NCI-H82 treated with DMSO at 0.1 percent for 48 hours (cell line): Measurements from ENCODE around the gene C1D.

Source experiments
- DNase-seq: peaks from one replicate; lab custom pipeline; 2025; ENCODE audit not compliant: unreplicated experiment; lab: John Stamatoyannopoulos, UW

C1D gene

DNA sequence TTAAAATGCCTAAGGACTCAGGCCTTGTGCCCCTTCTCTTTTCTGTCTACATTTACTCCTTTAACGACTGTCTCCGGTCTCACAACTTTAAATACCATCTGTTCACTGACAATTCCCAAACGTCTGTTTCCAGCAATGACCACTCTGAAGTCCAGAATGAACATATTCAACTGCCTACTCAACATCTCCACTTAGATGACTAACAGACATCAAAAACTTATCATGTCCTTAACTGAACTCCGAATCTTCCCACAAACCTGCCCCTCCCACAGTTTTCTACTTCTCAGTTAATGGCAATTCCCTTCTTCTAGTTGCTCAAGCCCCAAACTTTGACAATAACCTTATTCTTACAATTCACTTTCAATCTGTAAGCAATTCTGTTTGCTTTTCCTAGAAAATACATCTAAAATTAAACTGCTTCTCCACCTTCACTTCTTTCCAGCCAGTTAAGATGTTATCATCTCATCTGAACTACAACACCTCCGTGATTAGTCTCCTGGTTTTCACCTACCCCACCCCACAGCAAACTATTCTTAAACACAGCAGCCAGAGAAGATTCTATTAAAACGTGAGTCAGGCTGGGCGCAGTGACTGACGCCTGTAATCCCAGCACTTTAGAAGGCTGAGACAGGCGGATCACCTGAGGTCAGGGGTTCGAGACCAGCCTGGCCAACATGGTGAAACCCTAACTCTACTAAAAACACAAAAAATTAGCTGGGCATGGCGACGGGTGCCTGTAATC lies 2.8 kb downstream of the C1D start:
- DNase-seq: no peak

DNA sequence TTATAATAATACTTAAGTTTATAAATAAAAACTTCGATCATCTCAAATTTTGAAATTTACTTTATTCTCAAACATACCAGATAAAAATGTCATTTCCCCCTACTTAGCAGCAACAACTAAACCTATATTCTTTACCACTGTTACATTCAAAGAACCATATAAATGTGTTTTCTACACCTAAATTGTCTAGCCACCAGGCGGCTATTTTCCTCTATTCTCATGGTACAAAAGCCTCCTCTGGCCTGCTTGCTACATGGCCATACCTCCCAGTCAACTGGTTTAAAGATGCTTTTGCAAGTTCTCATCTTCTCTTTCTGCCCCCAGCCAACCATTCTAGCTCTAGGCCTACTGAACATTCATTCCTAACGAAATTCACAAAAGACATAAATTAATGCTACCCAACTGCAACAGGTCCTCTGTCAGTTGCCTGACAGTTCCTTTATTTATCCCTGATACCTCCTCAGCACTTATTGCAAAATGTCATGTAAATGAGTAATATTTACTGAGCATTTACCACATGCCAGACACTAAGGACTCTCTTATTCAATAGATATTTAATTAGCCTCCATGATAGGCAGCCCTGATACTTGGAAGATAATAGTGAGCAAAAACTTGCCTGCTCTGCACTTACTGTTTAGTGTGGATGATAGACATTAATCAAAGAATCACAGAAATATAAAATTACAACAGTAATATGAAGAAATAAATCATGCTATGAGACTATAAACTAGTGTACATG lies 5.0 kb downstream of the C1D start:
- no peak for DNase-seq

- no peak for DNase-seq
Observed at GRCh38 chr2:68052717-68053422, 9.9 kb downstream of the C1D start.

GRCh38 chr2:68050353-68050752 lies 12.5 kb downstream of the C1D start:
- DNase-seq: no peak

DNA sequence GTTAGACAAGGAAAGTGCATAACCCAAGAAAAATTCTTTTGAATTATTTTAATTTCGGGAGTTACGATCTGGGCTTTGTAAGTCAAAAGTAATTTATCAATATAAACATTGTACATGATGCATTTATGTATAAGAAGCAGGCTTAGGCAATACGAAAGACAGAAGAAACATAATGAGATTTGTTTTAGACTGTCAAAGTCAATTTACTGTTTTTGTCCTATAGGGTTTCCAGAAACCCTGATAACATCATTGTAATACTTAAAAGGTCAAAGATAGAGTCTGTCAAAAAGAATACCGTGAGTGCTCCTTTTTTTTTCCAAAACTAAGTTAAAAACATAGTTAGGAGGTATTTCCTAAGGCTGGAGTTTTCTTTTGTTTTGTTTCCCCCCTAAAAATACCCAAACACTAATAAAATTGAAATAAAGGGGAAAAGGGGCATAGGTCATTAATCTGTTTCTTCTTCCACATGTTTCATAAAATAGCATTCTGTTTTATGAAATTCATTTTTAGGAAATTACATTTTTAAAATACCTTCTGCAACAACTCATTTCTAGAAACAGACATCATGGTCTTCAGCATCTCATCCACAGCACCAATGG lies 16.1 kb downstream of the C1D start:
- DNase-seq: no peak

- no peak for DNase-seq
Observed at GRCh38 chr2:68046224-68046623, 16.6 kb downstream of the C1D start.

DNA sequence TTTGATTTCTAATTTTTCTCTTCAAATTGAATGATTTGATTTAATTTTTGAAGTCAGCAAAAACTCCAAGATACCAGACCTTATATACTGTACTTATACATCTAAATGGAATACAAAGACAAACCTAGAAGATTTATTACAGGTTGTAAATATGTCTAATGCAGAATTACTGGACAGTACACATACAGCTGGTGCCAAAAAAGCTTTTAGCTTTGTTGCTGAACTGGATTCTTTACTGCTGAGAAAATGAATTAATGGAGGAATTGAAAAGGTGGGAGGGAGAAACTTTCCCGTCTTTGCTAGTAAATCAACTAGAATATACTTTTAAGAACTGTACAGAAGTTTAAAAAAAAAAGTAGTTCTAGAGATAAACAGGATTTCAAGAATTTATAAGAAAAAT lies 17.5 kb downstream of the C1D start:
- DNase-seq: no peak

- DNase-seq: no peak
Observed at GRCh38 chr2:68044099-68044498, 18.7 kb downstream of the C1D start.

- DNase-seq: no peak
Observed at GRCh38 chr2:68043695-68044094, 19.1 kb downstream of the C1D start.

- DNase-seq: no peak
Observed at GRCh38 chr2:68043032-68043431, 19.8 kb downstream of the C1D start.

DNA sequence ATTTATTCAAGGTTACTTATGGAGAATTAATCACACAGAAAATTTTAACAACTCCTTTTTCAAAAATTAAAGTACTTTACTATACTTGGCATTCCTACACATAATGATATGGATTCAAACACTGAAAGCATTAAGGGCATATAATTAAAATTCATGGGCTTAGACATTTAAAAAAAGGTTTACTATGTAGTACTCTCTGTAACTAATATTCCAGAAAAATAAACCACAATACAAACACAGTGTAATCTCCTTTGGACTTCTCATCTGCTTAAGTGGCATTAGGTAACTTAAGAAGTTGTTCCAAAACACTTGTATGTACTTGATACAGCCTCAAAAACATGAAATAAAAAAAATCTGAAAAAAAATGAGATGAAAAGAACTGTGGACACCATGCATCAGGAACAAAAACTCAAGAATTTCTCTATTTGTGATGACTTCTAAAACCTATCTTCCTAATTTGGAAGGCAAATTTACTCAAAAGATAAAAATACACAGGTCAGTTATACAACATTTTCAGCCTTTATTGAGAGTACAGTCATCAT lies 21.0 kb downstream of the C1D start:
- DNase-seq: no peak

- DNase-seq: no peak
Observed at GRCh38 chr2:68040078-68040477, 22.7 kb downstream of the C1D start.

DNA sequence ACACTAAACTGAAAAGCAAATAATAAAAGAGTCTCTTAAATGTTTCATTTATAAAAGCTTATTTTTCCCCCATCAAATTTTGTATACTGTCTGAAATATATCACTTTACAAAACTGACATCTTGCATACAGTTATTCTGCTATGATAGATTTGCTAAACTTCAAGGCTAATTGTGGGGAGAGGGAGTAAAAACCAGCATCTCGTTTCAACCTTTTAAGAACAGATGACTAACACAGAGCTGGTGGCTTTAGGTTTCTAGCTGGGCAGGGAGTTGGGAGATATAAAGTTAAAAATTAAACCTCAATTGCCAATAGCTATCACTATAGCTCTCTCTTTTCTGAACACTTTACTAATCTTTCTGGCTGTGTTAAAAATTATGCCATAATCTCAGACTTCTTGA lies 23.5 kb downstream of the C1D start:
- no peak for DNase-seq

DNA sequence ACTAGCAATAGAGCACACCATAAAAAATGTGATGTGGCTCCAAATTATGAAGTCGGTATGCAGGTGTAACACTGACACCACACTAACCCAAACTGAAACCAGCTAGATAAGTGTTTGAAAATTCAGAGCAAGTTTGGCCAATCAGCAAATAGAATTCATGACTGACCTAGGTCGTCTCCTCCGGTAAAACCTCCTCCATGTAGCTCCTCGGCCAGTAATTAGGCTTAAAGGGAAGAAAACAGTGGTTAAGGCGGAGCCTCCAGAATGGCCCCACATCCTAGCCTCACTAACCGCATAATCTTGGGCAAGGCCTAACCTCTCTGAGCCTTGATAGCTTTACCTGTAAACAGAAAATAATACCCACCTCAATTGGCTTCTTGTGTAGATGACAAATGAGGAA lies 30.1 kb downstream of the C1D start:
- DNase-seq: no peak

DNA sequence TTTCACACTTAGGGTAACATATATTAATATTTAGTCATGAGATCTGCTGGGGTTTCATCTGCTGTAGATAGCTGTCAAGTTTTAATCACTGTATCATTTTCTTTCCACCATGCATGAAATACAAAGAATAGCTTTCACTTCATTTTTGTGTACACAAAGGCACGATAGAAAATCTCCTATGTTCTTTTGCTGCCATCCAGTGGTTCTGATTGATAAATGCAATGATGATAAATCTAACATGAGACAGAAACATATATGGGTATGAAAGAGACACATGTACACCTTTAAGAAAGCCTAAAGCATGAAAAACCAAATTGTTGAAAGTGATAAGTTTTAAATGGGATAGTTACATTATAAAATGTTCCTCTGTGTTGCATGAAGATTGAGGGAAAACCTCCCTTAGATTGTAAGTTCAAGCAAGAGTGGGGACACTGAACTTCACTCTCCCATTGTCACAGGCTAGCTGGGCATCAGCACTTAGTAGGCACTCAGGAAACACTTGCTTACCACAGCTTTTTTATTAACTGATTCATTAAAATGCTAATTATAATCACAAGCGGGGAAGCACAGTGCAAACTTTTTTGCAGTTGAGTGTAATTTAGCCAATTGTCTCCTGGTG lies 31.2 kb downstream of the C1D start:
- DNase-seq: peak; percentile 41

DNA sequence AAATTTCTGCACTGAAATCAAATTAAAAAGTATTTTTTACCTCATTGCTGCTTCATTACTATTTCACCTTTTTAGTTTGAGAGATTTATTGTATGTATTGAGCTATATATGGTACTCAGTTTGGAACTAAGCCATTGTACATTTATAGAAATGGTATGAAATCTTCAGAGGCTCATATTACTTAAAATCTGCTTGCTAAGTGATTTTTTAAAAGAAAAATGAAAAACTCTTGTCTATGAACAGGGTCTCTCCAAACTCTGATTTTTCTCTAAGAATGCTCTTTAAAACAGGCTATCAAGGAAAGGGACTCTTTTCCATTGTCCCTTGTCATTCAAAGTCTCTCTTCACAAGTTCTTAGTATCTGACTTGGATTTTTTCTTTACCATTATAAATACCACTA lies 31.8 kb downstream of the C1D start:
- DNase-seq: no peak

DNA sequence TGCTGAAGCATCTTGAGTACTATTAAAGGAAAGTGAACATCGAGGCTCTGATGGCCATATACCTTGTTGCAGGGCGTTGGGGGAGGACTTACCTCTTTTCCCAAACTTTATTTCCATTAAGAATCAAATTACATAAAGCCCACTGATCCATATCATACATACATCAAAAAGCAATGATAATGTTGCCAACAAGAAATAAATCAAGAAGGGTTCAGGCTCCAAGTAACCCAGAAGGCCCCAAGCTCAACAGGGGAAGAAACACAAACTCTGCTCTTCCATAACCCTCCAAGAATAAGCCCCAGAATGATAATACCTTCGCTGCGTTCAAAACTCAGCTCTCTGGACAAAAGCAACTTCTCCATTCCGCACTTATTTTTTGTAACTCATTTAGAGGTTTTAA lies 32.3 kb downstream of the C1D start:
- no peak for DNase-seq

- no peak for DNase-seq
Observed at GRCh38 chr2:68027959-68028358, 34.8 kb downstream of the C1D start.

DNA sequence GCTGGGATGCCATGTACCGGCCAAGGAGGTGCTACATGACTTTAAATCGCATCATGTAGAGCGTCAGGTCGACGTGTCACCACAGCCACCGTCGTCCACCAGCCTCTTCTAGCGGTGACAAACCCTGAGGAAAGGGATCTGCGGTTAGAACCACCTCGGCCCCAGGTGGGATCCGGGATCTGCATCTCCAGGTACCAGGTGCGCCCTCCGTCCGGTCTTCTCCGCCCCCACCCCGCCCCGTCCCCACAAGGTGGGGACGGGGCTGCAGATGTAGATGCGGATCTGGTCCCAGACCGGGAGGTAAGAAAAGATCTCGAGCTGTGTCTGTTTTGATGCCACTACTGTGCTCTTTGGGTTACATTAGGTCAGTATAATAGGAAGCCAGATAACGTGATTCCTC lies 38.4 kb downstream of the C1D start:
- DNase-seq: no peak

DNA sequence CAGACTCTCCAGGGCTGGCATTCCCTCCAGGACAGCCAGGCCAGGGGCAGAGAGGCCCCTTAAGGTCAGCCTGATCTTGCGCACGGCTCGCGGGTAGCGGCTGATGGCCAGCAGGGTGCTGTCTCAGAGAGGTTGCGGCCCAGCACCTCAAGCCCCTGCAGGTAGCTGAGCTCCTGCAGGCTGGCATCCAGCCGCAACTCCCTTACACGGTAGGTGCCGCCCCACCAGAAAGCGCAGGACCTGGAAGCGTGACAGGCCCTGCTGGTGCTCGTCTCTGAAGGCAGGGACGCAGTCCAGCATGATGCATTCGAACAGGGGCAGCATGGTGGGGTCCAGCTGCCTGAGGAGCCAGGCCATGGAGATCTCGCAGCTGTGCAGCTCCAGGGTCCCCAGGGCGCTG lies 38.9 kb downstream of the C1D start:
- DNase-seq: no peak

DNA sequence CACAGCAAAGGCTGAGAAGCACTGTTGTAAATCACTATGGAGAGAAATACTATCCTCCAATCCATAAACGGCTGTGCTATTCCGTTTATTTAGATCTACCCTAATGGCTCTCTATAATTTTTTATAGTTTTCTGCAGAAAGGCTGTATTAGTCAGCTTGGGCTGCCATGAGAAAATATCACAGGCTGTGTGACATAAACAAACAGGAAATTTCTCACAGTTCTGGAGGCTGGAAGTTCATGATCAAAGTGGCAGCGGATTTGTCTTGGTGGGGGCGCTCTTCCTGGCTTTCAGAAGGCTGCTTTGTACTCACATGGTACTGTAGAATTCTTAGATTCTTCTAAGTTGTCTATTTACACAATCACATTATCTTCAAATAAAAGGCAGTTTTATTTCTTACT lies 44.1 kb downstream of the C1D start:
- no peak for DNase-seq
